ENCODE data around the gene EIF1. TPM values are rescaled to one million over a fixed set of nuclear protein-coding genes. Genes with fewer than 3 reads are reported as not detected.
"Not testable (repeated sequence)": the region's sequence is repeated elsewhere in the genome, so short reads cannot be mapped to it uniquely, and the experiment has no call there.

EIF1 gene
- 791 TPM for polyA plus RNA-seq
- long read RNA-seq, donor 1, transcript EIF1-201 (3 exons, 1,120 nt), result minor isoform, 6 of 399 reads
- long read RNA-seq, donor 1, transcript EIF1-202 (2 exons, 2,170 nt), result minor isoform, 15 of 399 reads
- long read RNA-seq, donor 1, transcript EIF1-203 (4 exons, 2,330 nt), result major isoform, 359 of 399 reads
- long read RNA-seq, donor 1, partial matches to known transcripts, result 13 of 399 reads
- long read RNA-seq, donor 1, other reads (novel, unspliced or antisense), result 6 of 399 reads
- long read RNA-seq, donor 2, transcript EIF1-201 (3 exons, 1,120 nt), result minor isoform, 5 of 750 reads
- long read RNA-seq, donor 2, transcript EIF1-203 (4 exons, 2,330 nt), result major isoform, 652 of 750 reads
- long read RNA-seq, donor 2, transcript EIF1-202 (2 exons, 2,170 nt), result minor isoform, 13 of 750 reads
- long read RNA-seq, donor 2, partial matches to known transcripts, result 67 of 750 reads
- long read RNA-seq, donor 2, other reads (novel, unspliced or antisense), result 9 of 750 reads
- long read RNA-seq, donor 3, result 0 reads
- long read RNA-seq, donor 4, transcript EIF1-203 (4 exons, 2,330 nt), result major isoform, 80 of 89 reads
- long read RNA-seq, donor 4, partial matches to known transcripts, result 7 of 89 reads
- long read RNA-seq, donor 4, other reads (novel, unspliced or antisense), result 0 of 89 reads
- long read RNA-seq, donor 5, transcript EIF1-203 (4 exons, 2,330 nt), result major isoform, 288 of 306 reads
- long read RNA-seq, donor 5, transcript EIF1-202 (2 exons, 2,170 nt), result minor isoform, 8 of 306 reads
- long read RNA-seq, donor 5, partial matches to known transcripts, result 9 of 306 reads
- long read RNA-seq, donor 5, other reads (novel, unspliced or antisense), result 0 of 306 reads
- long read RNA-seq, donor 6, transcript EIF1-203 (4 exons, 2,330 nt), result major isoform, 595 of 705 reads
- long read RNA-seq, donor 6, transcript EIF1-202 (2 exons, 2,170 nt), result minor isoform, 14 of 705 reads
- long read RNA-seq, donor 6, partial matches to known transcripts, result 84 of 705 reads
- long read RNA-seq, donor 6, other reads (novel, unspliced or antisense), result 6 of 705 reads
- long read RNA-seq, donor 7, transcript EIF1-202 (2 exons, 2,170 nt), result minor isoform, 9 of 256 reads
- long read RNA-seq, donor 7, transcript EIF1-203 (4 exons, 2,330 nt), result major isoform, 229 of 256 reads
- long read RNA-seq, donor 7, partial matches to known transcripts, result 16 of 256 reads
- long read RNA-seq, donor 7, other reads (novel, unspliced or antisense), result 0 of 256 reads
- long read RNA-seq, donor 8, transcript EIF1-201 (3 exons, 1,120 nt), result minor isoform, 9 of 979 reads
- long read RNA-seq, donor 8, transcript EIF1-202 (2 exons, 2,170 nt), result minor isoform, 36 of 979 reads
- long read RNA-seq, donor 8, transcript EIF1-203 (4 exons, 2,330 nt), result major isoform, 859 of 979 reads
- long read RNA-seq, donor 8, partial matches to known transcripts, result 50 of 979 reads
- long read RNA-seq, donor 8, other reads (novel, unspliced or antisense), result 22 of 979 reads
- long read RNA-seq, donor 9, transcript EIF1-201 (3 exons, 1,120 nt), result minor isoform, 6 of 481 reads
- long read RNA-seq, donor 9, transcript EIF1-202 (2 exons, 2,170 nt), result minor isoform, 14 of 481 reads
- long read RNA-seq, donor 9, transcript EIF1-203 (4 exons, 2,330 nt), result major isoform, 402 of 481 reads
- long read RNA-seq, donor 9, partial matches to known transcripts, result 49 of 481 reads
- long read RNA-seq, donor 9, other reads (novel, unspliced or antisense), result 9 of 481 reads
- long read RNA-seq, donor 10, transcript EIF1-203 (4 exons, 2,330 nt), result major isoform, 747 of 916 reads
- long read RNA-seq, donor 10, transcript EIF1-201 (3 exons, 1,120 nt), result minor isoform, 6 of 916 reads
- long read RNA-seq, donor 10, transcript EIF1-202 (2 exons, 2,170 nt), result minor isoform, 16 of 916 reads
- long read RNA-seq, donor 10, partial matches to known transcripts, result 137 of 916 reads
- long read RNA-seq, donor 10, other reads (novel, unspliced or antisense), result 8 of 916 reads
- long read RNA-seq, donor 11, transcript EIF1-202 (2 exons, 2,170 nt), result minor isoform, 10 of 511 reads
- long read RNA-seq, donor 11, transcript EIF1-203 (4 exons, 2,330 nt), result major isoform, 454 of 511 reads
- long read RNA-seq, donor 11, partial matches to known transcripts, result 37 of 511 reads
- long read RNA-seq, donor 11, other reads (novel, unspliced or antisense), result 6 of 511 reads

- Histone ChIP-seq H3K36me3 (ENCODE audit: control insufficient read depth, insufficient read depth, low read length) (peaks cover 45% of the 10 kb centered on the region), H3K4me3 (ENCODE audit: low read length) (peak within 1 kb of the TSS; percentile 92), H3K27me3 (ENCODE audit: control insufficient read depth, insufficient read depth, low read length) (no peaks in the 10 kb centered on the region), H3K27ac (ENCODE audit: low read length) (peak within 1 kb of the TSS; percentile 100), H3K4me1 (ENCODE audit: control insufficient read depth, insufficient read depth, low read length) (peaks cover 16% of the 10 kb centered on the region), H3K9me3 (ENCODE audit: control insufficient read depth, low read depth, low read length) (no peaks in the 10 kb centered on the region)
- WGBS (ENCODE audit: insufficient coverage, low lambda C conversion rate), result no CpG with 5 or more reads among the region's 81 CpGs
- DNase-seq, result peak; percentile 100
Observed at GRCh38 chr17:41688641-41689496, at the start of gene EIF1. EIF1 (plus strand) TSS chr17:41688885; CDS start chr17:41689039, 154 bp downstream.

GRCh38 chr17:41638941-41639340 lies 49.7 kb upstream of the EIF1 start:
- Histone ChIP-seq H3K9me3 (ENCODE audit: control insufficient read depth, low read depth, low read length) (no peaks in the 10 kb centered on the region), H3K36me3 (ENCODE audit: control insufficient read depth, insufficient read depth, low read length) (no peaks in the 10 kb centered on the region), H3K4me1 (ENCODE audit: control insufficient read depth, insufficient read depth, low read length) (peaks cover 3% of the 10 kb centered on the region), H3K4me3 (ENCODE audit: low read length) (no peak overlapping the region), H3K27me3 (ENCODE audit: control insufficient read depth, insufficient read depth, low read length) (no peaks in the 10 kb centered on the region), H3K27ac (ENCODE audit: low read length) (no peak overlapping the region)
- WGBS (ENCODE audit: insufficient coverage, low lambda C conversion rate), result no CpG with 5 or more reads among the region's 6 CpGs
- DNase-seq, result no peak

DNA sequence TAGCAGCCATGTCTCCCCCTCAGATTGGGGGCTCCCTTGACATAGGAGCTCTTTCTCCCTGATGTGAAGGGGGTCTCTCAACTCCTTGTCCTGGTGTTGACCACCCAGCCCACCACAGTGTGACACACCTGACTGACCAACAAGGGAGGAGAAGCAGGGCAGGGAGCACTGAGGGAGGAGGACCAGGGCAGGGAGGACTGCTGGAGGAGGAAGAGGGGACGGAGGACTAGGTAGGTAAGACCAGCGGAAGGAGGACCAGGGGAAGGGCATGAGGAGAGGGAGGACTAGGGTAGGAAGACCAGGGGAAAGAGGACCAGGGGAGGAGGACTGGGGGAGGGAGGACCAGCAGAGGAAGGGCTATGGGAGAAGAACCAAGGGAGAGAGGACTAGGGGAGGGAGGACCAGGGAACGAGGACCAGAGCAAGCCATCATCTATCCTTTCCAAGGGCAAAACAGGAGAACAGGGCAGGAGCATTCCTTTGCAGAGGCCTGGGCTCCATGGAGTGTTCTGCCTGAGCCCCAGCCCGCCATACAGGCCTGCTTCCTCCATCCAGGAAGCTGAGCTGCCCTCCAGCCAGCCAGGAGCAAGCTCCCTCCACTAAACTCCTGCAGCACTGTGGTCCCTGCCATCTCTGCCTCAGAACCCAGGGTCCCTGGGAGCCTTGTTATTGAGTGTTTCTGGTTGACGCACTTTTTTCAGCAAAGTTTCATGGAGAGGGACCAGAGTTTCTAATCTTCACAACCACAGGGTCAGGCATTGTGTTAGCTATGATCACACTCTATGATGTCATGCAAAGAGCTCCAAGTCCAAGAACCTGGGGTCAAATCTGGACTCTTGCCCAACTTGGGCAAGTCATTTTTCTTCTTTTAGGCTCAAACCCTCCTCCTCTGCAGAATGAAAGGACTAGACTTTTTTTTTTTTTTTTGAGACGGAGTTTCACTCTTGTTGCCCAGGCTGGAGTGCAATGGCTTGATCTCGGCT lies 48.9 kb upstream of the EIF1 start:
- H3K4me1 ChIP-seq (ENCODE audit: control insufficient read depth, insufficient read depth, low read length), result peaks cover 3% of the 10 kb centered on the region
- H3K27ac ChIP-seq (ENCODE audit: low read length), result no peak overlapping the region
- H3K9me3 ChIP-seq (ENCODE audit: control insufficient read depth, low read depth, low read length), result no peaks in the 10 kb centered on the region
- no peak for DNase-seq
- no peaks in the 10 kb centered on the region for H3K27me3 ChIP-seq (ENCODE audit: control insufficient read depth, insufficient read depth, low read length)
- WGBS (ENCODE audit: insufficient coverage, low lambda C conversion rate), result no CpG with 5 or more reads among the region's 7 CpGs
- H3K36me3 ChIP-seq (ENCODE audit: control insufficient read depth, insufficient read depth, low read length), result no peaks in the 10 kb centered on the region
- no peak overlapping the region for H3K4me3 ChIP-seq (ENCODE audit: low read length)

DNA sequence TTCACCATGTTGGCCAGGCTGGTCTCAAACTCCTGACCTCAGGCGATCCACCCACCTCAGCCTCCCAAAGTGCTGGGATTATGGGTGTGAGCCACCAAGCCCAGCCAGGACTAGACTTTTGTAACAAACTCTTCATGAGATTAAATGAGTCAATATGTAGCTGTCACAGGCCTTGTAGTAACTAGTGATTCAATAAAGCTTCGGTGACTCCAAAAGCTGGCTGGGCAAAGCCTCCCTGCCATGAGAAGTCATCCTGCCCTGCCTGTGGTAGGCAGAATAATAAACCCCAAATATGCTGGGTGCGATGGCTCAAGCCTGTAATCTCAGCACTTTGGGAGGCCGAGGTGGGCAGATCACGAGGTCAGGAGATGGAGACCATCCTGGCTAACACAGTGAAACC lies 48.1 kb upstream of the EIF1 start:
- not testable (repeated sequence) for H3K27ac ChIP-seq (ENCODE audit: low read length)
- no CpG with 5 or more reads among the region's 5 CpGs for WGBS (ENCODE audit: insufficient coverage, low lambda C conversion rate)

GRCh38 chr17:41642252-41643156 lies 46.2 kb upstream of the EIF1 start:
- WGBS (ENCODE audit: insufficient coverage, low lambda C conversion rate), result 100% methylated on average over 1 of the region's 13 CpGs
- DNase-seq, result no peak

More for the DNA sequence above, 48.1 kb upstream of the EIF1 start:
- not testable (repeated sequence) for DNase-seq; H3K27me3 ChIP-seq (ENCODE audit: control insufficient read depth, insufficient read depth, low read length); H3K9me3 ChIP-seq (ENCODE audit: control insufficient read depth, low read depth, low read length); H3K4me3 ChIP-seq (ENCODE audit: low read length); H3K4me1 ChIP-seq (ENCODE audit: control insufficient read depth, insufficient read depth, low read length); H3K36me3 ChIP-seq (ENCODE audit: control insufficient read depth, insufficient read depth, low read length)

DNA sequence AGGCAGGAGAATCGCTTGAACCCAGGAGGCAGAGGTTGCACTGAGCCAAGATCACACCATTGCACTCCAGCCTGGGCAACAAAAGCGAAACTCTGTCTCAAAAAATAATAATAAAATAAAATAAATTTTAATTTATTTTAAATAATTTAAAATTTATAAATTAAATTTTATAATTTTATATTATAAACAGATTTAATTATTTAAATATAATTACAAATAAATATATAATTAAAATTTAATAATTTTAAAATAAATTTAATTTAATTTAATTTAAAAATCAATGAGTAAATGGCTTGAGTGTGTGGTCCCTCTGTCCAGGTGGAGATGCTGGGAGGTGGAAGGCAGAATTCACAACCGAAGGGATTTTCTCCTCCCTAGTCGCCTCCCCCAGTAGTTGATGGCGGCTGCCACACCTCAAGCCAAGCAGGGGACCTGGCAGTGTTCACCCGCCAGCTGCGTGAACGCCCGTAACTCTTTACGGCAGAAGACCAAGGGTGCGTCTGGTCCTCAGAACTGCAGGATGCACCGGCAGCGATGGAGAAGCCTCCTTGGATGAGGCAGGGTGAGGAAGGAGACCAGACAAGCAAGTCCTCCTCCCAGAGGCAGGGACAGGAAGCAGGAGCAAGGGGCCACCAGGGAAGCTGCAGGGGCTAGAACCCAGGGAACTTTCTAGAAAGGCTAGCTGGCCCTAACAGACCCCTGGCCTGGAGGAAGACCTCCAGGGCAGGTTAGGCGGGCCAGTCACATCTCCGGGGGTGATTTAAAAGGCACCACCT lies 41.5 kb upstream of the EIF1 start:
- DNase-seq, result no peak
- Histone ChIP-seq H3K27me3 (ENCODE audit: control insufficient read depth, insufficient read depth, low read length) (no peaks in the 10 kb centered on the region), H3K4me1 (ENCODE audit: control insufficient read depth, insufficient read depth, low read length) (peaks cover 30% of the 10 kb centered on the region), H3K36me3 (ENCODE audit: control insufficient read depth, insufficient read depth, low read length) (no peaks in the 10 kb centered on the region), H3K9me3 (ENCODE audit: control insufficient read depth, low read depth, low read length) (no peaks in the 10 kb centered on the region), H3K27ac (ENCODE audit: low read length) (no peak overlapping the region), H3K4me3 (ENCODE audit: low read length) (no peak overlapping the region)
- WGBS (ENCODE audit: insufficient coverage, low lambda C conversion rate), result no CpG with 5 or more reads among the region's 15 CpGs

More at GRCh38 chr17:41642252-41643156, 46.2 kb upstream of the EIF1 start:
- H3K9me3 ChIP-seq (ENCODE audit: control insufficient read depth, low read depth, low read length), result no peaks in the 10 kb centered on the region
- no peak overlapping the region for H3K27ac ChIP-seq (ENCODE audit: low read length)
- H3K36me3 ChIP-seq (ENCODE audit: control insufficient read depth, insufficient read depth, low read length), result no peaks in the 10 kb centered on the region
- H3K27me3 ChIP-seq (ENCODE audit: control insufficient read depth, insufficient read depth, low read length), result no peaks in the 10 kb centered on the region
- H3K4me3 ChIP-seq (ENCODE audit: low read length), result no peak overlapping the region
- H3K4me1 ChIP-seq (ENCODE audit: control insufficient read depth, insufficient read depth, low read length), result no peaks in the 10 kb centered on the region

GRCh38 chr17:41647940-41648410 lies 40.7 kb upstream of the EIF1 start:
- no peaks in the 10 kb centered on the region for H3K36me3 ChIP-seq (ENCODE audit: control insufficient read depth, insufficient read depth, low read length)
- no peak overlapping the region for H3K4me3 ChIP-seq (ENCODE audit: low read length)
- DNase-seq, result peak; percentile 69 to 74
- H3K27ac ChIP-seq (ENCODE audit: low read length), result peak overlapping the region; percentile 41
- WGBS (ENCODE audit: insufficient coverage, low lambda C conversion rate), result no CpG with 5 or more reads among the region's 22 CpGs
- no peaks in the 10 kb centered on the region for H3K9me3 ChIP-seq (ENCODE audit: control insufficient read depth, low read depth, low read length)
- peaks cover 37% of the 10 kb centered on the region for H3K4me1 ChIP-seq (ENCODE audit: control insufficient read depth, insufficient read depth, low read length)
- no peaks in the 10 kb centered on the region for H3K27me3 ChIP-seq (ENCODE audit: control insufficient read depth, insufficient read depth, low read length)
